Memory B cell (primary cell): Measurements from ENCODE around the gene TMEM150C.
"Not testable (repeated sequence)": the region's sequence is repeated elsewhere in the genome, so short reads cannot be mapped to it uniquely, and the experiment has no call there.

Experiments
- ATAC-seq: fragments of 150-1000 bp; cut with Tn5 transposase; 2 replicates; pipeline ENCODE4 v1.10.0; 2021; ENCODE audit warnings: low read depth, mild to moderate bottlenecking, moderate library complexity
- DNase-seq, 2 donors: peaks; one replicate each; pipeline ENCODE4 v3.0.0; 2022; ENCODE audit warnings: low spot score in 2 of 2
- H3K27ac Mint-ChIP-seq: one replicate; pipeline ENCODE4 v1.8.0; 2022; ENCODE audit warnings: mild to moderate bottlenecking, moderate library complexity, mixed read lengths
- H3K27me3 Mint-ChIP-seq: one replicate; pipeline ENCODE4 v1.8.0; 2022; ENCODE audit warnings: mixed read lengths
- H3K36me3 Mint-ChIP-seq: one replicate; pipeline ENCODE4 v1.8.0; 2022; ENCODE audit warnings: mild to moderate bottlenecking, mixed read lengths
- H3K4me1 Mint-ChIP-seq: one replicate; pipeline ENCODE4 v1.8.0; 2022; ENCODE audit warnings: mixed read lengths
- H3K4me3 Mint-ChIP-seq: one replicate; pipeline ENCODE4 v1.8.0; 2022; ENCODE audit warnings: mild to moderate bottlenecking, moderate library complexity, mixed read lengths
- H3K9me3 Mint-ChIP-seq: one replicate; pipeline ENCODE4 v1.8.0; 2022; ENCODE audit warnings: mixed read lengths

TMEM150C gene

DNA sequence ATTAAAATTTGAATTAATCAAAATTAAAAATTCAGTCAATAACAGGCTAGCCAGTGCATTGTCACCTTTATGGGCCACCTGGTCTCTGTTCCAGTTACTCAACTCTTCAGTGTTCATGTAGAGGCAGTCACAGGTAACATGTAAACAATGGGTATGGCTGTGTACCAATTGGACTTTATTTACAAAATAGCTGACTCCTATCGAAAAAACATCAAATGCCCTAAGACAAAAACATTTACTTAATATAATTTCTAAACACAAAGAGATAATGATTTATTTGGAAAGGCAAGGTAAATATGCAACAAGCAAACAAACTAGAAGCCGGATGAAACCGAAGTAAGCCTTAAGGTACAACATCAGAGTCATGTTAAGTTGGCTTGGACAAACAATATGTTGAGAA, 8.8 kb downstream of the TMEM150C start:
- Mint-ChIP-seq H3K4me1 (no peaks in the 10 kb centered on the region), H3K36me3 (no peaks in the 10 kb centered on the region), H3K4me3 (no peak overlapping the region), H3K27ac (no peak overlapping the region), H3K9me3 (peaks cover 4% of the 10 kb centered on the region), H3K27me3 (peaks cover 2% of the 10 kb centered on the region)
- ATAC-seq, result no peak
- no peak for DNase-seq

DNA sequence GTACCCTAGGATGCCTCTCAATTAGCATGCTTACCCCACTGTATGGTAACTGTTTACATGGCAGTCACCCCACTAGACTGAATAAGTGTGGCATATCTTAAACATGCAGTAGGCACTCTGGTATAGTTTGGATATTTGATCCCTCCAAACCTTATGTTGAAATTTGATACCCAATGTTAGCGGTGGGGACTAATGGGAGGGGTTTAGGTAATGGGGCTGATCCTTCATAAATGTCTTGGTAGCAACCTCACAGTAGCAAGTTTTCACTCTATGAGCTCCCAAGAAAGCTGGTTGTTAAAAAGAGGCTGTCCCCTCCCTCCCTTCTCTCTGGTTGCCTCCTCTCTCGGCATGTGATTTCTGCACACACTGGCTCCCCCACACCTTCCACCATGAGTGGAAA, 10.1 kb downstream of the TMEM150C start:
- Mint-ChIP-seq H3K27ac (no peak overlapping the region), H3K27me3 (no peaks in the 10 kb centered on the region), H3K9me3 (peaks cover 4% of the 10 kb centered on the region), H3K4me3 (no peak overlapping the region), H3K36me3 (no peaks in the 10 kb centered on the region), H3K4me1 (no peaks in the 10 kb centered on the region)
- ATAC-seq (no peak), DNase-seq (no peak)

DNA sequence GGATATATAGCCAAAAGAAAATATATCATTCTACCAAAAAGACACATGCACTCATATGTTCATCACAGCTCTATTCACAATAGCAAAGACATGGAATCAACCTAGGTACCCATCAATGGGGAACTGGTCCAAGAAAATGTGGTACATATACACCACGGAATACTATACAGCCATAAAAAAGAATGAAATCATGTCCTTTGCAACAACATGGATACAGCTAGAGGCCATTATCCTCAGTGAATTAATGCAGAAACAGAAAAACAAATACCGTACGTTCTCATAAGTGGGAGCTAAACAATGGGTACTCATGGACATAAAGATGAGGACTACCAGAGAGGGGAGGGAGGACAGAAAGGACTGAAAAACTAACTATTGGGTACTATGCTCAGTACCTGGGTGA, 13.9 kb downstream of the TMEM150C start:
- DNase-seq, H3K4me1 Mint-ChIP-seq, H3K27ac Mint-ChIP-seq, ATAC-seq, H3K36me3 Mint-ChIP-seq, H3K9me3 Mint-ChIP-seq, H3K4me3 Mint-ChIP-seq, H3K27me3 Mint-ChIP-seq: not testable (repeated sequence)

DNA sequence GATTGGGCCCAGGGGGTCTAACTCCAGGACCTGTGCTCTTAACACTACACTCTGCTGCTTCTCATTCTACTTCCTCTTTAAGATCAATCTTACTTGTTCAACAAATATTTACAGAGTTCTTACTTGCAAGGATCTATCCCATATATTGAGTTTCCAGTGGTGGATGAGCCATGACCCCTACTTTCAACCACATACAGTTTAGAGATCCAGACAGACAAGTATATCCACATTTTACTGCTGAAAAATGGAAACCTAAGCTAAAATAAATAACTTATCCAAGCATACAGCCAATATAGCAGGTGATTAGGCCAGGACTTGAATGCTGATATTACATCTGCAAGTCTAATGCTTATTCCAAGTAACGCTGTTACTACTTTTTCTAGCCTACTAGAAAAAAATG, 18.7 kb downstream of the TMEM150C start:
- H3K36me3 Mint-ChIP-seq, result no peaks in the 10 kb centered on the region
- no peak overlapping the region for H3K27ac Mint-ChIP-seq
- H3K4me3 Mint-ChIP-seq, result no peak overlapping the region
- H3K4me1 Mint-ChIP-seq, result no peaks in the 10 kb centered on the region
- H3K9me3 Mint-ChIP-seq, result no peaks in the 10 kb centered on the region
- no peak for DNase-seq
- no peak for ATAC-seq
- H3K27me3 Mint-ChIP-seq, result peaks cover 3% of the 10 kb centered on the region

DNA sequence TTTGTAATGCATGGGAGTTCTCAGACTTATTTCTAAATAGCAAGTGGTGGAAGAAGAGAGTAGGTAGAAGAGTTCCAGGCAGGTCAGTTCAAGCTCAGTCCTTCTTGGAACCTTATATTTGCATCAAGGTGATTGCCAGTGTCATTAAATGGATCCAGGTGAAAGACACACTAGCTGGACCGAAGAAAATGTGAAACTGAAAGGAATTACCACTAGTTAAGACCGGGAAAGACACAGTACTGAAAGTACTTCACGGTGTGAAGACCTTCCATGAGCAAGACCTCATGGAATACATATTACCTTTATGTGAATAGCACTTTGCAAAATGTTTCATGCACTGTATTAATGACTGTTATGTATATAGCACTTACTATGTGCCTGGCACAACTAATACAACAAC, 19.1 kb downstream of the TMEM150C start:
- peaks cover 3% of the 10 kb centered on the region for H3K27me3 Mint-ChIP-seq

DNA sequence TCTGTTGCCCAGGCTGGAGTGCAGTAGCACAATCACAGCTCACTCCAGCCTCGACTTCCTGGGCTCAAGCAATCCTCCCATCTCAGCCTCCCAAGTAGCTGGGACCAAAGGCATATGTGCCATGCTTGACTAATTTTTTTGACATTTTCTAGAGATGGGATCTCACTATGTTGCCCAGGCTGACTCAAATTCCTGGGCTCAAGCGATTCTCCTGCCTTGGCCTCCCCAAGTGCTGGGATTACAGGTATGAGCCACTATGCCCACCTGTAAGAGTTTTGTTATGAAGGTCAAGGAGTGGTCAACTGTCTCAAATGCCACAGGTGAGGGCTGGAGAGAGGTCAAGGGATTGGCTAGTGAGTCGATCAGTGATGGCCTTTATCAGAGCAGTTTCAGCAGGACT, 32.5 kb downstream of the TMEM150C start:
- no peak overlapping the region for H3K4me3 Mint-ChIP-seq
- ATAC-seq (no peak), DNase-seq (no peak)
- no peaks in the 10 kb centered on the region for H3K4me1 Mint-ChIP-seq
- H3K36me3 Mint-ChIP-seq, result no peaks in the 10 kb centered on the region
- peaks cover 3% of the 10 kb centered on the region for H3K27me3 Mint-ChIP-seq
- H3K27ac Mint-ChIP-seq, result no peak overlapping the region
- H3K9me3 Mint-ChIP-seq, result no peaks in the 10 kb centered on the region

More for the DNA sequence above, 19.1 kb downstream of the TMEM150C start:
- no peaks in the 10 kb centered on the region for H3K9me3 Mint-ChIP-seq
- no peak for ATAC-seq
- H3K4me1 Mint-ChIP-seq, result no peaks in the 10 kb centered on the region
- no peak overlapping the region for H3K4me3 Mint-ChIP-seq
- no peak overlapping the region for H3K27ac Mint-ChIP-seq
- H3K36me3 Mint-ChIP-seq, result no peaks in the 10 kb centered on the region
- no peak for DNase-seq

DNA sequence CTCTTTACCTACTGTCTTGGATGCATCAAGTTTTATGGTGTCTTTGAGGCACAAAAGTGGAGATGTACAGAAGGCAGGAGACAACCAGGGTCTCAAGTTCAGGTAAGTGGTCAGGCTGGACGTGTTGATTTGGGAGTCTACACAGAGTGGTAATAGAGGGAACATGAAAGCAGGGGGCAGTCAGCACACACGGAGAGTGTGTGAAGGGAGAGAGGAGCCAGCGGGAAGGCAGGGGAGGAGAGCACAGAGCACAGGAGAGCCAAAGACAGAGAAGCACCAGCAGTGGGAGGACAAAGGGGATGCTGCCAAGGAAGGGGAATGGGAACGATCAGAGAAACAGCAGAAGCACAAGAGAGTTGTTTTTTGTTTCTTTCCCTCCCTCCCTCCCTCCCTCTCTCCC, 32.9 kb downstream of the TMEM150C start:
- ATAC-seq (no peak), DNase-seq (no peak)
- no peak overlapping the region for H3K27ac Mint-ChIP-seq
- H3K4me3 Mint-ChIP-seq, result no peak overlapping the region
- peaks cover 3% of the 10 kb centered on the region for H3K27me3 Mint-ChIP-seq
- H3K9me3 Mint-ChIP-seq, result no peaks in the 10 kb centered on the region
- no peaks in the 10 kb centered on the region for H3K36me3 Mint-ChIP-seq
- H3K4me1 Mint-ChIP-seq, result no peaks in the 10 kb centered on the region

DNA sequence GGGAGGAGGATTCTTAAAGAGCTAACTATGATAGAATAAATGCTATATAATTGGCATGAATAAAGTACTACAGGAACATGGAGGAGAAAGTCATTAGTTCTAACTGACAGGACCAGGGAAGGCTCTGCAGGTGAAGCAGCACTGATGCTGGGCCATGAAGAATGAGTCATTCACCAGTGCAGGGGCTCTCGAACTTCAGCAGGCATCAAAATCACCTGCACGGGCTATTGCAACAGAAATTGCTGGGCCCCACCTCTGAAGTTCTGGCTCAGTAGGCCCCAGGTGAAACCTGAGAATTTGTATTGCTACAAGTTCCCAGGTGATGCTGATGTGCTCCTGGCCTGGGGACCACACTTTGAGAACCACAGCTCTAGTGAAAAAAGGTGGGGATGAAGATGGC, 33.7 kb downstream of the TMEM150C start:
- no peak for ATAC-seq
- DNase-seq, result no peak
- no peaks in the 10 kb centered on the region for H3K4me1 Mint-ChIP-seq
- H3K27me3 Mint-ChIP-seq, result peaks cover 3% of the 10 kb centered on the region
- H3K36me3 Mint-ChIP-seq, result no peaks in the 10 kb centered on the region
- H3K27ac Mint-ChIP-seq, result no peak overlapping the region
- H3K9me3 Mint-ChIP-seq, result no peaks in the 10 kb centered on the region
- H3K4me3 Mint-ChIP-seq, result no peak overlapping the region

DNA sequence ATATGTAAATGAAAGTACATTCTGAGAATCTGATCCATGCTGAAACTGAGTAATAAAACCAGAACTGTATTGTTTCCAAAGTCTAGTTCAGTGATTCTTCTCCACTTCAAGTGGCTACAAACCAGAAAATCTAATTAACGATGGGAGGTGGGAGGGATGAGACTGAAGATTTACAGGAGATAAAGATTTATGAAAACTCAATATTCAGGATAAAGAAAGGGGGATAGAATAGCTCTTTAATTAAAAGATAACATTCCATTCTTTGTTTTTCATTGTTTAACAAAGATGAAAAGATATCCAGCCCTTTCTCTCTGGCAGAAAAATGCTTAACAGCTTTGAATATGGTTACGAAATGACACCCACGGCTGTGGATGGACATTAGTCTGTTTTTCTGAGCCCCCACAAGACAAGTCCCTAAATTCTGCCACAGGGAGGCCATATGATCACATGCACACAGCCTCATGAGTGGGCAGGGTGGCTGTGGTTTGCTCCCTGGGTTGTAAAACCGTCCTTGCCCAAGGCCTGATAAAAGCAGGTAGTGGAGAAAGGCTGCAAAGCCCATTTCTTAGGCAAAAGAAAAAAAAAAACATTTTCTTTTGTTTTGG, 36.4 kb downstream of the TMEM150C start:
- Mint-ChIP-seq H3K9me3 (no peaks in the 10 kb centered on the region), H3K4me1 (no peaks in the 10 kb centered on the region), H3K27me3 (peaks cover 12% of the 10 kb centered on the region), H3K36me3 (no peaks in the 10 kb centered on the region), H3K27ac (no peak overlapping the region), H3K4me3 (no peak overlapping the region)
- ATAC-seq, result no peak
- no peak for DNase-seq

DNA sequence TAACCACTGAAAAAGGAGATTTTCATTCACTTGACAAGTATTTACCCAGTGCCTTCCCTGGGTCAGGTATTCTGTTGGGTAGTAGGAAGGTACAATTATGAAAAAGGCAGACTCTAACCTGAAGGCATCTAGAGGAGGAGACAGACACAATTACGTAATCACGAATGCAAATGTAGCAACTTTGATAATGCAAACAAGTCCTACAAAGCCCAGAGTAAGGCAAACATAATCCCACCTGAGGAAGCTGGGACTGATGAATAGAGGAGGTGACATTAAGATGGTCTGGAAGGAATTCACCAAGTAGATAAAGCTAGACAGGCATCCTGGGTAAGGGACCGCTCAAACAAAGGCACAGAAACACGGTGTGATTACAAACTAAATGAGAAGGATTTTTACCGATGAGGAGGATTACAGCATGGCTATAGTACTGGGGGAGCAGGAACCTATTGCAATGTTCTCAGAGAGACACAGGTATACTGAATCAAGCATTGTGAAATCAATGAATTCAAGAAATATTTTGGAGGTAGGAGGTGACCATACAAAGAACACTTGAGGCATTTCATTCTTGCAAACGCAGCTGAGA, 37.1 kb downstream of the TMEM150C start:
- H3K9me3 Mint-ChIP-seq, result no peaks in the 10 kb centered on the region
- H3K27me3 Mint-ChIP-seq, result peaks cover 15% of the 10 kb centered on the region
- H3K36me3 Mint-ChIP-seq, result no peaks in the 10 kb centered on the region
- ATAC-seq, result no peak
- no peak for DNase-seq
- no peak overlapping the region for H3K27ac Mint-ChIP-seq
- H3K4me3 Mint-ChIP-seq, result no peak overlapping the region
- H3K4me1 Mint-ChIP-seq, result no peaks in the 10 kb centered on the region

DNA sequence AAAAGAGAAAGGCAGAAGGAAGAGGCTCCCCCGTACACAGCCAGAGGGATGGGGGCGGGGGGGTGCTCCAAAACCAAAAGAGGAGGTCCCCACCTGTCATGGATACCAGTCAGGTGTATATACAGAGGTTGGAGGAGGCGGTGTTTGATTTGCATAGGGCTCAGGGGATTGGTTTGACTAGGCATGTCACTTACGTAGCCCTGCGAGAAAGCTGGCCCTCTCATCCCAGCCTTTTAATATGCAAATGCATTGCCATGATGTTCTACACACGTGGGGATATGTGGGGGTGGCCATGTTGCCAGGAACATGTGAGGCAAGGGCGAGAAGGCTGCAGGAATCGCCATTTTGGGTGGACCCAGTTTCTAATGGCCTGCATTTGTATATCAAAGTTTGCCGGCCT, 38.6 kb downstream of the TMEM150C start:
- Mint-ChIP-seq H3K36me3 (no peaks in the 10 kb centered on the region), H3K4me1 (no peaks in the 10 kb centered on the region), H3K27me3 (peaks cover 15% of the 10 kb centered on the region), H3K4me3 (no peak overlapping the region), H3K9me3 (no peaks in the 10 kb centered on the region), H3K27ac (no peak overlapping the region)
- DNase-seq, result no peak
- ATAC-seq, result no peak

DNA sequence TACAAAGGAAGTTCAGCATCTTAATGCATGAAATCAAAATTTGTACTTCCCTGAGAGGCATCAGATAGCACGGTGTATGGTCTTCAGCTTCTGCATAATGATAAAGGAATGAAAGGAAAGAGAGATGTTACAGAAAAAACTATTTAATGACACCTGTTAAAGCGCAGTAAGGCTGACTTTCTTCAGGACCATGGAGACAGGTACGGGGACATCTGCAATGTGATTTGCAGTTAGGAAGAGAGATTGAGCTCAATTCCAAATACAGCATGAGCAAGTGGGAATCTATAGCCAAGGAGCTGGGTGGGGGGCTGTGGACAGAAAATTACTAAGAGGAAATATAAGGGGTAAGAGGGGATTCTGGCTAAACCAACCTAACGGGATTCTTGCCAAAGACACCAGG, 39.3 kb downstream of the TMEM150C start:
- Mint-ChIP-seq H3K4me3 (no peak overlapping the region), H3K27ac (no peak overlapping the region), H3K27me3 (peaks cover 15% of the 10 kb centered on the region), H3K4me1 (no peaks in the 10 kb centered on the region), H3K36me3 (no peaks in the 10 kb centered on the region), H3K9me3 (no peaks in the 10 kb centered on the region)
- no peak for ATAC-seq
- no peak for DNase-seq

DNA sequence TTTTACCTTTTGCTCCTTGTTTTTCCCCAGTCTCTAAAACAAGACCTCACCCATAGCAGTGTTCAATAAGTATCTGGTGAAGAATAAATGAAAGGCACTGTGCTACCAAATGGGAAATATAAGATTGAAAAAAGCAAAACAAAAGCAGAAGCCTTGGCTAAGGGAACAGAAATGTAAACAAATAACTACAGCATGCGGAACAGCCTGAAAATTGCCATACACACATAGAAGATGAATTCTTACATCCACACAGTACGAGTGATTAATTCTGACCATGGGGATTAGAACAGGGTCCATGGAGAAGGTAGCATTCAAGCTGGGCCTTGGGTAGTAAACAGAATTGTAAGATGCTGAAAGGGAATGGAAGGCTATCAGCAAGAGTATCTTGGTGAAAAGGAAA, 40.5 kb downstream of the TMEM150C start:
- no peak overlapping the region for H3K4me3 Mint-ChIP-seq
- H3K36me3 Mint-ChIP-seq, result no peaks in the 10 kb centered on the region
- no peaks in the 10 kb centered on the region for H3K9me3 Mint-ChIP-seq
- no peak for ATAC-seq
- DNase-seq, result no peak
- H3K4me1 Mint-ChIP-seq, result no peaks in the 10 kb centered on the region
- H3K27ac Mint-ChIP-seq, result no peak overlapping the region
- peaks cover 15% of the 10 kb centered on the region for H3K27me3 Mint-ChIP-seq

DNA sequence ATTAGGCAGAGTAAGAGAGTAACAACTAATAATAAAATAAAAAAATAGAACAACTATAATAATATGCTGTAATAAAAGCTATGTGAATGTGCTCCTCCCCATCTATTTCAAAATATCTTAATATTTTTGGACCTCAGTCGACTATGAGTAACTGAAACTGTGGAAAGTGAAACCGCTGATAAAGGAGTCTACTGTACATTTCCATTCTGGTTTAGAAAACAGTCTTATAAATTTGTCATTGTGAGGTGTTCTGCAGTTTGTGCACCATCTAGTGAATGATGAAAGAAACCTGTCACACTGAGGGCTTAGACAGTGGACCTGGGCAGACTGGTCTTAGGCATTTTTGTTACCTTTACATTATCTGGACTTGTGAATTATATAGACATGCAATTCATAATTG, 42.0 kb downstream of the TMEM150C start:
- ATAC-seq (no peak), DNase-seq (no peak)
- Mint-ChIP-seq H3K36me3 (no peaks in the 10 kb centered on the region), H3K27me3 (peaks cover 18% of the 10 kb centered on the region), H3K4me3 (no peak overlapping the region), H3K27ac (no peak overlapping the region), H3K9me3 (no peaks in the 10 kb centered on the region), H3K4me1 (no peaks in the 10 kb centered on the region)

DNA sequence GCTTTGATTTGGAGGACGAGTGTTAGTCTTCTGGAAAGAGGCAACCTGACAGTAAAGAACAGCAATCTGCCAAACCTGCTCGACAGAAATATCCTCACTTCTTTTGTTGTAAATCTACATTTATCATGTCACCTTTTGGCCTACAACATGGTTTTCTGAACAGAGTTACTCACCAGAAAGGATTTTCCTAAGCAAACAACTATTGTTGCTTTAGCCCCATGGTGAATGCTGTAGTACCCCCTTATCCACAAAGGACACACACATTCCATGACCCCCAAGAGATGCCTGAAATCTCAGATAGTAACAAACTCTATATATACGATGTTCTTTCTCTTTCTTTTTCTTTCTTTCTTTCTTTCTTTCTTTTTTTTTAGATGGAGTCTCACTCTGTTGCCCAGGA, 42.7 kb downstream of the TMEM150C start:
- no peaks in the 10 kb centered on the region for H3K9me3 Mint-ChIP-seq

More for the DNA sequence above, 42.7 kb downstream of the TMEM150C start:
- ATAC-seq (no peak), DNase-seq (no peak)
- no peaks in the 10 kb centered on the region for H3K4me1 Mint-ChIP-seq
- no peak overlapping the region for H3K4me3 Mint-ChIP-seq
- peaks cover 18% of the 10 kb centered on the region for H3K27me3 Mint-ChIP-seq
- H3K36me3 Mint-ChIP-seq, result no peaks in the 10 kb centered on the region
- H3K27ac Mint-ChIP-seq, result no peak overlapping the region
